ENCODE results near the gene STEAP1.
A peak's percentile ranks its signal among the peaks of the same experiment; 100 is the strongest.

The STEAP1 gene

GRCh38 chr7:90172121-90172520, 17.9 kb downstream of the STEAP1 start:
- DNase-seq (ENCODE audit: low spot score) = no peak
- TF ChIP-seq CTCF (IDR thresholded peaks at IDR 0.05; ENCODE audit: extremely low read depth, missing control alignments) = no peak

- no peak for DNase-seq (ENCODE audit: low spot score)
- no peak for TF ChIP-seq CTCF (IDR thresholded peaks at IDR 0.05; ENCODE audit: extremely low read depth, missing control alignments)
Measured at GRCh38 chr7:90172624-90173023, 18.4 kb downstream of the STEAP1 start.

- peak; percentile 23 for DNase-seq (ENCODE audit: low spot score)
- TF ChIP-seq CTCF (IDR thresholded peaks at IDR 0.05; ENCODE audit: extremely low read depth, missing control alignments) = no peak
Measured at GRCh38 chr7:90173127-90173844, 19.0 kb downstream of the STEAP1 start.

GRCh38 chr7:90175667-90176066, 21.4 kb downstream of the STEAP1 start:
- no peak for DNase-seq (ENCODE audit: low spot score)
- TF ChIP-seq CTCF (IDR thresholded peaks at IDR 0.05; ENCODE audit: extremely low read depth, missing control alignments) = no peak

GRCh38 chr7:90176195-90176594, 21.9 kb downstream of the STEAP1 start:
- DNase-seq (ENCODE audit: low spot score) = no peak
- no peak for TF ChIP-seq CTCF (IDR thresholded peaks at IDR 0.05; ENCODE audit: extremely low read depth, missing control alignments)

GRCh38 chr7:90178166-90178565, 23.9 kb downstream of the STEAP1 start:
- no peak for TF ChIP-seq CTCF (IDR thresholded peaks at IDR 0.05; ENCODE audit: extremely low read depth, missing control alignments)
- no peak for DNase-seq (ENCODE audit: low spot score)

GRCh38 chr7:90178679-90179278, 24.5 kb downstream of the STEAP1 start:
- DNase-seq (ENCODE audit: low spot score) = peak; percentile 29
- TF ChIP-seq CTCF (IDR thresholded peaks at IDR 0.05; ENCODE audit: extremely low read depth, missing control alignments) = no peak
